SK-N-MC (cell line): Measurements from ENCODE around the gene SLC9C2.
"Not testable (repeated sequence)": the region's sequence is repeated elsewhere in the genome, so short reads cannot be mapped to it uniquely, and the experiment has no call there.

ENCODE experiments used
- EZH2 ChIP-seq: fragments of 200-600 bp; sonication (generic); IDR thresholded peaks from one replicate; pipeline ENCODE4 v1.6.1; 2017; ENCODE audit warnings: antibody characterized with exemption
- FOXP2 ChIP-seq: optimal IDR thresholded peaks from 2 replicates; pipeline ENCODE3; 2011; ENCODE audit warnings: mild to moderate bottlenecking, moderate library complexity; ENCODE audit not compliant: insufficient read depth; ENCODE audit errors: extremely low read length, control extremely low read depth
- POLR2AphosphoS5 ChIP-seq: IDR thresholded peaks from 2 replicates; pipeline ENCODE4 v1.6.1; 2012; ENCODE audit warnings: mild to moderate bottlenecking, low read depth, low read length, borderline replicate concordance

DNA sequence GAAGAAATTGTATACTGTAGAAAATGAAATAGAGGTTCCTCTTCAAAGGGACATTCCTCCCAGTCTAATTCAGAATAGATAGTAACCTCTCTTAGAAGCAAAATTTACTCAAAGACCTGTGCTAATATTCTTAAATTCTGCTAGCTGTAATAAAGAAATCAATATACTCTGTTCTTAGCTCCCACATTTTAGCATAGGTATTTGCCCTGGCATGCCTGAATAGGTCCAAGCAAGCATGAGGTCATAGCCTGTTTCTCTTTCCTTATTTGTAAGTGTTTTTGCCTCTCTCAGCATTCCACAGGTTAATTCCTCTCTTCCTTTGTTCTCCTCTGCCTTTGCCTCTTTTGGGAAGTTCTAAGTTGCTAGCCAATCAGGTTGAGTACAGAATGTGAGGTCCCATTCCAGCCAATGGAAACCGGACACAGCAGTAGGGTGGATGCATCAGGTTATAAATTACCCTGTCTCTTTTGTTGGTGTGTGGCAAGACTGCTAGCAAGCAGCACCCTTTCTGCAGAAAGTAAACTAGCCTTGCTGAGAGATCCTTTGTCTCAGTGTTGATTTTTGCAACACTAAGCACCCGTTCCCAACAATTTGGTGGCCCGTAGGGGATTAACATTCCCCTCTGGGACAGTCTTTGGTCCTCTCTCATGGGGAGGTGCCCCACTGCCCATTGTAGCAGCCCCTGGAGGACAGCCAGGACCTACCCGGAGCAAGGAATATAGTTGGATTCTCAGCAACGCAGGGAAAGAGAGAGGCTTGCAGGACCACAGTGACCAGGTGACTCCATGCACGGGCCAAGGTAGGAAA is 34.6 kb upstream of the SLC9C2 start:
- not testable (repeated sequence) for TF ChIP-seq EZH2, POLR2AphosphoS5, FOXP2
